NK-92 (cell line): Measurements from ENCODE around the gene TRMU.

ENCODE experiments used
- DNase-seq: peaks from one replicate; lab custom pipeline; 2025; ENCODE audit not compliant: unreplicated experiment; lab: John Stamatoyannopoulos, UW

Gene TRMU, protein sequence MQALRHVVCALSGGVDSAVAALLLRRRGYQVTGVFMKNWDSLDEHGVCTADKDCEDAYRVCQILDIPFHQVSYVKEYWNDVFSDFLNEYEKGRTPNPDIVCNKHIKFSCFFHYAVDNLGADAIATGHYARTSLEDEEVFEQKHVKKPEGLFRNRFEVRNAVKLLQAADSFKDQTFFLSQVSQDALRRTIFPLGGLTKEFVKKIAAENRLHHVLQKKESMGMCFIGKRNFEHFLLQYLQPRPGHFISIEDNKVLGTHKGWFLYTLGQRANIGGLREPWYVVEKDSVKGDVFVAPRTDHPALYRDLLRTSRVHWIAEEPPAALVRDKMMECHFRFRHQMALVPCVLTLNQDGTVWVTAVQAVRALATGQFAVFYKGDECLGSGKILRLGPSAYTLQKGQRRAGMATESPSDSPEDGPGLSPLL

DNA sequence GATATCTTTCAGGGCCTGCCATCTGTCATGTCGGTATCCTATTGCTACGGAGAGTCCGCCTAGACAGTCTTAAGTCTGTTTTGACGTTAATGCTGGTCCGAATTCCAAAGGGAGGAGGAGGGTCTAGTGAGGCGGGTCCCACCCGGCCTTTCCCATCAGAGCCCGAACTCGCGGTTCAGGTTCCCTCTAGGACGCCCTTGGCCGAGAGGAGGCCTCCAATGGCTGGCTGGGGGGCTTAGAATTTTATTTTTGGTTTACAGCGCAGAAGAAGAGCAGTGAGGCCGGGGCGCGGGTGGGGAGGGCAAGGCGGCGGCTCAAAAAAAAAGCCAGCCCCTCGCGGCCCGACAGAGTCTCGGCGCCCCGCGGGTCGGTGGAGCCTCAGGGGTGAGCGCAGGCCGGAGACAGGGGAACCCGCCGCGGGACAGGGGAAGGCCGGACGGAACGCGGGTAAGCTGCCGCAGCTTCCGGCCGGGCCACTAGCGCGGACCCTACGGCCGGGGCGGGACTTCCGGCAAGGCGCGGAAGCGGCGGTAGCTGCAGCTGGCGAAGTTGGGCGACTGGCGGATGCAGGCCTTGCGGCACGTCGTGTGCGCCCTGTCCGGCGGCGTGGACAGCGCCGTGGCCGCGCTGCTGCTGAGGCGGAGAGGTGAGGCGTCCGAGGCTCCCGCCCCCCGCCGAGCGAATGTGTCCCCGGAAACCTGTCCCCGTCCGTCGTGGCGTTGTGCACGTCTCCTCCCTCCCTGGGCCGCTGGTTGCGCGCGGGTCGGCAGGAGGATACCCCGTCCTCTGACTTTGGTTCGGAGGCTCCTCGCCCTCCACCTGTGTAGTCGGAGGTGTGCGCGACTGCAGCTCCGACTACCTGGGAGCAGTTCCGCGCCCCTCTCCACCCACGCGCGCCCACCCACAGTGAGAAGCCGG, at the start of gene TRMU:
Gene TRMU, plus strand, starts transcription at position 514 of the 918 bp plus-strand sequence. Its CDS starts 51 bp downstream, at position 565.
- DNase-seq, result no peak

DNA sequence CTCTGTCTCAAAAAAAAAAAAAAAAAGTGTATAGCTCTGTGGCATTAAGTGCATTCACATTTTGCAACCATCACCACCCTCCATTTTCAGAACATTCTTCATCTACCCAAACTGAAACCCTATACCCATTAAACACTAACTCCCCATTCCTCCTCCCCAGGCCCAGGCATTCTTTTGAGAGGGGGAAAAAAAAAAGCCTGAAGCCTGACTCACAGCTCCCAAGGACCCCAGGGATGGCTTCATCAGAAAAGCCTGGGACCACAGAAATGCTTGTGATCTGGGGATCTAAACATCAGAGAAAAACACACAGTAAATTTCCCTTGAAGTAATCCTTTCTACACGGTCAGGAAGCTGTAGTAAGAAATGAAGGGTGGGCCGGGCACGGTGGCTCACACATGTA, 49.5 kb upstream of the TRMU start:
- no peak for DNase-seq

DNA sequence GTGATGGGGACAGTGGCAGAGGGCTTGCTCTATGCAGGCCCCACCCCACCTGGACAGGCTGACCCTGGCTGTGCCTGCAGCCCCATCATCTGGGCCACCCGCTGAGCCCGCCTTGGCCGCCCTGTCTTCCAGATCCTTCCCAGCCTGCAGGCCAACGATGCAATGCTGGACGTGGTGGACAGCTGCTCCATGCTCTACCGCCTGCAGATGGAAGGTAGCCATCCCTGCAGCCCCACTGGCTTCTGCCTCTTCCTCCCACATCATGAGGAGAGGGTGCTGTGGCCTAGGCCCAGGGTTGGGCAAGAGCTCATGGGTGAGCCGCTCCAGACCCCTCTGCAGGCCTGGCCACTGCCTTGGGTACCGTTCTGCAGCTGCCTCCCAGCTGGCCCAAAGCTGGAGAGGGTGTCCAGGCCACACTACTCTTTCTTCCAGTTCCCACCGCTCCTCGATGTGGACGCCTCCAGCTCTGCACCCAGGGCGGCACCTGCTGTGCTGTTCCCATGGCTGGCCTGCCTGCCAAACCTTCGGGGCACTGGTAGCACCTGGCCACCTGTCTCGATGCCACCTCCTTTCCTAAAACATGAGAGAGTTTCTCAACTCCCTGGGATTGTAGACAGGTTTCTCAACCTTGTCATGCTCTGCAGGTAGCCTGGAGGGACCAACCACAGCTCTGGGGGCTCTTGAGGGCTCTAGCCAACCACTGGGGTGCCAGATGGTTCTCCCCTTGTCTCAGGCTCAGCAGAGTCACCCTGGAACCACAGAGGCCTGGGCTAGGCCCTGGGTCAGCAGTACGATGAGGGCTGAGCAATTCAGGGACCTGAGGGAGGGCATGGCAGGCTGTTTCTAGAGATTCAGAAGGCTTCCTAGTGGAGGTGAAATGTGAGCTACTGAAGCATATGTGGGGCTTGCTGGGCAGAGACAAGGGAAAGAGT, 48.3 kb upstream of the TRMU start:
- DNase-seq, result no peak

DNA sequence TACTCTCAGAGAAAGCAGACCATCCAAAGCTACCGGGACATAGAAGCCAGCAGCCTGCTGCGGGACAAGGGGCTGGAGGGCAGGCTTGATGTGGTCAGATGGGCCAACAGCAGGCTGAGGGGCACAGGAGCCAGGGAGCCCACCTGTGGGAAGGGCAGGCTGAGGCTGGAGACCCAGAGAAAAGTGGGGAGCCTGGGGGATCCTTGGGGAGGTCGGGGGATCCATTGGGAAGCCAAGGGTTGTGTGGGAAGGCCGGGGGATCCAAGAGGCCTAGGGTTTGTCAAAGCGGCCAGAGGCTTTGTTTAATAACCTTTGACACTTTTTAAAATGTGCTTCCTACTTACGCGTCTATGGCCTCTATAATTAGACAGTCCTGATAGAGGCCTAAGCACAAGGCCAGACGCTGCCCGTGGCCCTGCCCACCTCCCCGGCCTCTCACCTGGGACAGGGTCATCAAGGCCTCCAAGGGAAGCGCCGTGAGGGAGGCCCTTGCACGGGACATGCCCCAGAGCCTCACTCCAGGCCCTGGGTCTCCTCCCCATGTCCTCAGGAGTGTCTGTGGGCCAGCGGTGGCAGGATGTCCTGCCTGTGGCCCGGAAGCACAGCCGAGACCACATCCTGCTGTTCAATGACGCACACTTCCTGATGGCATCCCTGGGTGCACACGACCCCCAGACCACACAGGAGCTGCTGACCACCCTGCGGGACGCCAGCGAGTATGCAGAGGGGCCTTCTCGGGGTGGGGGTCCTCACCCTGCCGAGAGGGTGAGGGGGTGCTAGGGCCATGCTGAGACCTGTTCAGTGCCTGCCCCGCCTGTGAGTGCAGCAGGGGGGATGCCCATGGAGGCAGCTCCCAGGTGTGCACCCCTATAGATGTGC, 47.4 kb upstream of the TRMU start:
- DNase-seq, result no peak

DNA sequence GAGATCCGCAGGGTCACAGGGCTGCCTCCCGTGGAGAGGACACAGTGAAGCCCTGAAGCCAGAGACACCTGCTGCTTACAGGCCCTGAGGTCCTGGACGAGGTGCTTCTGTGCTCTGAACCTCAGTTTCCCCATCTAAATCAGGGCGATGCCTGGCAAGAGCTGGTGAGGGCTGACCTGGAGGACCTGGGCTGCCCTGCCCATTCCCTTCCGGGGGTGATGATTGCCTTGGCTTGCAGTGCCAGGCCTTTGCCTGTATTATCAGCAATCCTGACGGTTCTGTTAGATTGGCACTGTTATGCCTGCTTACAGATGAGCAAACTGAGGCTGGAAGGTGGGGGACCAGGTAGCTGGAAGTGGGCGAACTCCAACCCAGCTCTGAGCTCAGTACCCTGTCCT, 46.7 kb upstream of the TRMU start:
- no peak for DNase-seq

DNA sequence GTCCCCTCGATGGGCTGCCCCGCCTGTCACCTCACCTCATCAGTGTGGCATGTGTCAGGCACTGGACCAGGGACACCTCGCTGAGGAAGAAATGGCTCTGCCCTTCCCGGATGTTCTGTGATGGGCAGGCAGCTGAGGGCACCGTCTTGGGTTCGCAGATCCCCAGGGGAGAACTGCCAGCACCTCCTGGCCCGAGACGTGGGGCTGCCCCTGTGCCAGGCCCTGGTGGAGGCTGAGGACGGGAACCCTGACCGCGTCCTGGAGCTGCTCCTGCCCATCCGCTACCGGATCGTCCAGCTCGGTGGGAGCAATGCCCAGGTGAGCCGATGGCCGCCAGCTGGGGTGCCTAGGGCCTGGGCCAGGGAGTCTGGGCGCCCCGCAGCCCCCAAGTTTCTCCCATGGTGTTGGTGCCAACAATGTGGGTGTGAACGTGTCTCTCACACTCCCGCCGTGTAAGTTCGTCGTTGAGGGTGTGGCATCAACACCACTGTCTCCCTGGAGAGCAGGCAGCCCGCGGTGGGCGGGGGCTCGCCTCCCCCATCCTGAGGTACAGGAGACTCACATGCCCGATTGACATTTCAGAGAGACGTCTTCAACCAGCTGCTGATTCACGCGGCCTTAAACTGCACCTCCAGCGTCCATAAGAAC, 46.1 kb upstream of the TRMU start:
- DNase-seq, result no peak

DNA sequence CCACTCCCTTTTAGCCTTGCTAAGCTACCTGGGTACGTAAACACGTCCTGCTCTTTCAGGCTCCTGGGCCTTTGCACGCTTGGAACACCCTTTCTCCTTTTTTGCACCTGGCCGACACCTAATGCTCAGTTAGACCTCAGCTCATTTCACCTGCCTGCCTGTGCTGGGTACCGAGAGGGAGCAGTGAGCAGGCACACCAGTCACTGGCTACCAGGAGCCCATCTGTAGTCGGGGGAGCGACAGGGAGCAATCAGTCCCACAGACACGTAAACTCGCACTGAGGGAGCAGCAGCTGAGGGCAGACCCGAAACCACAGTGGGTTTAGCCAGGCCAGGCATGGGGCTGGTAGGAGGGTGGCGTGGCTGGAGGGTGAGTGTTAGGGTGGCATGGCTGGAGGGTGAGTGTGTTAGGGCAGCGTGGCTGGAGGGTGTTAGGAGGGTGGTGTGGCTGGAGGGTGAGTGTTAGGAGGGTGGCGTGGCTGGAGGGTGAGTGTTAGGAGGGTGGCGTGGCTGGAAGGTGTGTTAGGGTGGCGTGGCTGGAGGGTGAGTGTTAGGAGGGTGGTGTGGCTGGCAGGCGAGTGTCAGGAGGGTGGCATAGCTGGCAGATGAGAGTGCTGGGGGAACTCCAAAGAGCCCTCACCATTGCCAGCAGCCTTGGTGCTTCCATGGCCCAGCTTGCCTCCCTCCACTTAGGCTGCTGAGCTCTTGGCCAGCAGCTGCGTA, 45.2 kb upstream of the TRMU start:
- no peak for DNase-seq

DNA sequence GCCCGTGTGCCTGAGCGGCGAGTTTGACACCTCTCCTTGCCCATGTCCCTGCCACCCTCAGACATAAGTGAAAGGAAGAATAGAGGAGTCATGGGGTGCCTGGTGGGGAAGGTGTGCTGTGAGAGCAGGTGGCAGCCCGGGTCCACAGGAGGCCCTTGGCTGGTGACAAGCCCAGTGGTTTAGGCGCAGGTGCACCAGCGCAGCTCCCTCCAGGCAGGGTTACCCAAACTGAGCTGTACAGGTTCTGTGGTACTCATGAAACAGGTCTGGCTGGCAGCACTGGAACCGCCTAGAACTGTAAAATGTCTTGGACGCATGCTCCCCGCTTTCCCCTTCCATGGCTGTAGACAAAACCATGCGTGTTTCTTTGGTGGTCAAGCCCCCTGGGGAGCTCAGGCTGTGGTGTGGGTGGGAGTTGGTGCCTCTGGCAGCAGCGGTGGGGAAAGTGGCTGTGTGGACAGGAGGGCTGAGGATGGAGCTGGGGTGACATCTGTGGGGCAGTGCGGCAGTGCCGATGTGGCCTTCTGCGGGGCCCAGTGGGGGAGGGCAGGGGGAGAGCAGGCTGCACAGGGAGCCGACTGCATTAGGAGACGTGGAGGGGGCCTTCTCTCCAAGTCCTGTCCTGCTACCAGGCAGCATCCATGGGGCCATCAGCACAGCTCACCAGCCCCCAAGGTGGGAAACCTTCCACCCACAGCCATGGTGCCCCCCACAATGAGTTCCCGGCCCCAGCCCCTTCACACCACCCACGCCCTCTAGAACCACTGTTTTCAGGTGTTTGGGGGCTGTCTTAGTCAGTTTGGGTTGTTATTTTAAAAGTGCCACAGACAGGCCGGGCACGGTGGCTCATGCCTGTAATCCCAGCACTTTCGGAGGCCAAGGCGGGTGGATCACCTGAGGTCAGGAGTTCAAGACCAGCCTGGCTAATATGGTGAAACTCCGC, 44.4 kb upstream of the TRMU start:
- no peak for DNase-seq

DNA sequence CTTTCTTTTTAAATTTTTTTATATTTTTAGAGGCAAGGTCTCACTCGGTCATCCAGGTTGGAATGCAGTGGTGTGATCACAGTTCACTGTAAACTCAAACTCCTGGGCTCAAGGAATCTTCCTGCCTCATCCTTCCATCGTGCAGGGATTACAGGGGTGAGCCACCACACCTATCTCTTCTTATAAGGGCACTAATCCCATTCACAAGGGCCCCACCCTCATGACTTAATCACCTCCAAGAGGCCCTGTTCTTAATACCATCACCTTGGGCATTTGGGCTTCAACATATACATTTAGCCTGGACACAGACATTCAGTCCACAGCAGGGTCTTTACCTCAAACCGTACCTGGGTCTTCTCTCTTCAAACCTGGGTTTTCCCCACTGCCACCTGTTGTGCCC, 43.3 kb upstream of the TRMU start:
- DNase-seq, result no peak

DNA sequence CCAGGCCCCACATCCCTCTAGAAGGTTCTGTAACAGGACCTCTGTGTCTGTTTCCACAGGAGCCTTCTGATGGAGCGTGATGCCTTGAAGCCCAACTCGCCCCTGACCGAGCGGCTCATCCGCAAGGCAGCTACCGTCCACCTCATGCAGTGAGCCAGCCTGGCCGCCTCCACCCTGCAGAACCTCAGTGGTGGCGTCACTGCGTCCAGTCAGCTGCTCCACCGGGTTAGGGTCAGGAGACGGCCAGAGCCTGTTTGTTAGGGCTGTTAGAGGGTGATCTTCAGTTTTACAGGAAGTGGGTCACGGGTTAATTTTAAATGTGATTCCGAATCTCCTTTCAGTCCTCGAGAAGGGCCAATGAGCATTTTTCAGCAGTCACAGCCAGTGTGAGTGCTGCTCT, 42.8 kb upstream of the TRMU start:
- no peak for DNase-seq

DNA sequence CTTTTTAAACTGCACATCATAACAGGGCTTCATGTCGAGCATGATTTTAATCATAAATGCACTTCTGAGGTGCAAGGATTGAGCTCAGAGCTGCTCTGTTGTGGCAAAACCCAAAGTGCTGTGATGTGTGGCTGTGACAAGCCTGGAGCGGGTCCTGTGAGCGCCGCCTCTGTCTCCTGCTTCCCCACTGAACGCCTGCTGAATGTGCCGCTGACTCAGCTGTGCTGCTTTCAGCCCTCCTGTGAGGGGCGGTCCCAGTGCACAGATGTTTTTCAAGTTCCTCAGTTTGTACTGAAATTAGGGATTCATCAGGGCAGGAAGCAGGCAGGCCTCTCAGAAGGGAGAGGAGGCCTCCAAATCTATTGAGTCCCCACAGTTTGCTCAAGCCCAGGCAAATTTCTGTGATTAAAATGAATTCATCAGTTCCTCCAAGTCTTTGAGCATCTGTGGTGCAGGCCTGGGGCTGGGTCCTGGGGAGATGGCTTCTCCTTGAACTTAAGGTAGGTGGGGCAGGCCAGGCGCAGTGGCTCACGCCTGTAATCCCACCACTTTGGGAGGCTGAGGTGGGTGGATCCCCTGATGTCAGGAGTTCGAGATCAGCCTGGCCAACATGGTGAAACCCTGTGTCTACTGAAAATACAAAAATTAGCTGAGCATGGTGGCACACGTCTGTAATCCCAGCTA, 41.8 kb upstream of the TRMU start:
- DNase-seq, result no peak

DNA sequence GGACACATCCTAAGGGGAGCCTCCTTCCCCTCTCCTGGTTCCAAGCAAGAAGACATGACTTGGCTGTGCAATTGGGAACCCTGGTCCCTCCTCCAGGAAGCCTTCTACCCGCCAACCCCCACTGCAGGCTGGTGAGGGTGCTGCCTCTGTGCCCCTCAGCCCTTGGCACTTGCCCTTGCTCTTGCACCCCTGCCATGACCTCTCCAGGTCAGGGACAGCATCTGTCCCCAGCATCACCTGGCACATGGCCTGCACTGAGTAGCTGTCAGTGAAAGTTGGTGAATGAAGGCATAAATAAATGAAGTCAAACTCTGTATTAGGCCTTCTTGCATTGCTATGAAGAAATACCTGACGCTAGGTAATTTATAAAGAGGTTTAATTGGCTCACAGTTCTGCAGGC, 40.7 kb upstream of the TRMU start:
- no peak for DNase-seq

DNA sequence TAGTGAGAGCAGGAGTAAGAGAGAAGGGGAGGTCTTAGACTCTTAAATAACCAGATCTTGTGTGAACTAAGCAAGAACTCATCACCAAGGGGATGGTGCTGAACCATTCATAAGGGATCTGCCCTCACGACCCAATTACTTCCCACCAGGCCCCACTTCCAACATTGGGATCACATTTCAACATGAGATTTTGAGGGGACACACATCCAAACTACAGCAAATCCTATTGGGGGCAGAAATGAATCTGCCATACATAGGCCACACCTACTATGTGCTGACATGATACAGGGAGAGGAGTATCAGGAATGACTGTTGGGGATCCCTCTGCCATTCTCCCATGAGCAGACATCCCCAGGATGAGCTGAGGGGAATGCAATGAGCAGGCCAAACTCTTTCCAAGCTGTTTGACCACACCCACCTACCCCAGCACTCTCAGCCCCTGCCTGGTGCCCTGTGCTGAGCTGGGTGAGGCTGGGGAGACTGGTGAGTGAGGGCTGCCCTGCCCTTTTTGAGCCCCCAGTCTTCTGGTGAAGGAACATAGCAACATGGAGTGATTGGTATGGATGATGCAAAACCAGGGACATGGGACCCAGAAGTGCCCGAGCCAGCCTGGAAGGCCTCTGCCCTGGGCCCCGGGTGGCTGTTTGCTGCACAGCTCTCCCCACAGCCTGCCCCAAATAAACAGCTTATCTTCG, 40.1 kb upstream of the TRMU start:
- no peak for DNase-seq

DNA sequence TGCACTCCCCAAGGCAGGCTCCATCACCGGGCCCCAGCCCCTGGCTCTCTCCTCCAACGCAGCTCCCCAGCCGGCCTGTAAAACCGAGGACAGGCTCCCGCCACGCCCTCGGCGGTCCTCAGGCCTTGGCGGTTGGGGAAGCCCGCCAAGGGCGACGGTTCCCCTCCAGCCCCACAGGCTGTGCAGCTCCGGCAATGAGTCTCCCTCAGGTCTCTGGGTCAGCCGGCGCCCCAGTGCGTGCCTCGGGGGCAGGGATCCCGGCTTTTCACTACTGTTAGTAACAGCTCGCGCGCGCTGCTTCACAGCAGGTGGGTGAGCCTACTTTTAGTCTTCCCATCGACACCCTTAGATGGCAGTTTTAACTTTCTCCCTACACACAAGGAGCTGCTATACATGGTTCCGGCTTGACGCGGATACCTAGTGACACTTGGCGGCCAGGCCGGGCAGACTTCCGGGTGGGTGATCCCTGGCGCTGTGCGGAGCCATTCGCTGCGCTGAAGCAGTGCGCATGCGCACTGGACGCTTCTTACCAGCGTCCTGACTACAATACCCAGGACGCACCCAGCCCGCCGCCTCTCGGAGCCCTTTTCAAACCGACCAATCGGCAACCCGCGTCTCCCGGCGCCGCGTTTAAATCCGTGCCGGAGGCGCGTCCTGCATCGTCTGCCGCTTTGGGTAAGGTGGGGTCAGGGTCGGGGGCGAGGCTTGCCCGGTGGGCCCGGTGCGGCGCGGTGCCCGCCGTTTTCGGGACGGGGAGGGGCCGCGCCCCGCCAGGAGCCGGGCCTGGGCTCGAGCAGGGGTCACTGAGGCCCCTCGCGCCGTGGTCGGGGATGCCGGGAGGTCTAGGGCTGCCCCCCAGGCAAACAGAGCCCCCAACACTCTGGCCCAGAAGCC, 39.0 kb upstream of the TRMU start, which contains the start of gene GTSE1:
Gene GTSE1, plus strand, starts transcription at position 614 of the 894 bp plus-strand sequence. CDS start 531 bp downstream, outside the sequence.
- peak; percentile 77 for DNase-seq

DNA sequence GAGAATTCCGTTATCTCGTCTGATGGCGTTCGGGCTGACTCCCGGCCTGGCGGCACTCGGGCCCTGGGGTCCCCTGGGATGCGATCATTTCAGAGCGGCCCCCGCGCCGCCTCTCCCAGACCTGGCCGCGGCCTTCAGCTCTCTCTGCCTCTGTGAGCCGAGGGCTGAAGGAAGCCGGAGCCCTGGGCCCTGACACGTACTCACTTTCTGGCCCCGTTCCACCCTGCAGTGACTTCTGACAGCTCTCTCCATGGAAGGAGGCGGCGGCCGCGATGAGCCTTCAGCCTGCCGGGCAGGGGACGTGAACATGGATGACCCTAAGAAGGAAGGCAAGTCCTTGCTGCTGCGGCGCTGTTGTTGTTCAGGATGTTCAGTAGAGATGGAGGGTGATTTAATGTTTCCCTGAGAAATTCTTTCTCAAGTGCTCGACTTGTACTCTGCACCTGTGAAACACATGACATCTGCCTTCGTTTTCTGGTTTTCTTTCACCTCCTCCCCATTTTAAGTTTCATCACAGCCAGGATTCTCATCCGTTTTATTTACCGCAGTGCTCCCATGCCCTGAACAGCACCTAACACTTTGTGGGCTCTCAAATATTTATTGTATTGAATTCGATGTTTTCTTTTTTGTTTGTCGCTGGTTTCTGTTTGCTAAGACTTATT, 38.2 kb upstream of the TRMU start:
- no peak for DNase-seq
